NCI-H2171 (cell line): ENCODE measurements around the gene ANO5.
"Not testable (repeated sequence)": the region's sequence is repeated elsewhere in the genome, so short reads cannot be mapped to it uniquely, and the experiment has no call there.

ENCODE experiments used
- DNase-seq: peaks from one replicate; lab custom pipeline; 2025; lab: John Stamatoyannopoulos, UW

The ANO5 gene

DNA sequence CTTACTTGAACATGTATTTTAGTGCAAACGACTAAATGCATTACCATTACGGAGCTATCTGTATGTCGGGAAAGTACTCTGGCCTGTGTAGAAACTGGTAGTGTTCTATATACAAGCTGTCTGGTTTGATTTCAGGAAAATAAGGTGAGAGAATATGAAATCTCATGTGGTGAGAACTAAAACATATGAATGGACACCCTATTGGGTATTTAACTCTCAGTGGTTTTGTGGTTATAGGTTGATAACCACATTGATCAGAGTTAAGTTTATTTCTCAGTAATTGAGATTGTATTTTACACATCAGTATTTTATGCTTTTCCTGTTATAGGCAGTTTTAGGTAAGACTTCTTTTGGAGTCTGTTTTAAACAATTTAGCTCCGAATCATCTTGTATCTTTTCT, 10.4 kb downstream of the ANO5 start:
- DNase-seq, result no peak

DNA sequence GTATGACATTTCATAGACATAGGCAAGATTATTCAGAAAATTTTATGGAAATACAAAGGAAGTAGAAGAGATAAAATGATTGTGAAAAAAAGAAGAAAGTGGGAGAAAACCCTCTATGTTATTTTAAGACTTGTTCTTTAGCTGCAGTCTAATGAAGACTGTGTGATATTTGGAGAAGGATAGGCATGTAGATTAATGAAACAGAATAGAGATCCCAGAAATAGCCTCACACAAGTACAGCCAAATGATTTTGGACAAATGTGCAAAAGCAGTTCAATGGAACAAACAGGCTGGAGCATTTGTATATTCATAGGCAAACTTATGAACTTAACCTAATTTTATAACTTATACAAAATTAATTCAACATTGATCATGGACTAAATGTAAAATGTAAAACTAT, 14.3 kb downstream of the ANO5 start:
- DNase-seq, result no peak

DNA sequence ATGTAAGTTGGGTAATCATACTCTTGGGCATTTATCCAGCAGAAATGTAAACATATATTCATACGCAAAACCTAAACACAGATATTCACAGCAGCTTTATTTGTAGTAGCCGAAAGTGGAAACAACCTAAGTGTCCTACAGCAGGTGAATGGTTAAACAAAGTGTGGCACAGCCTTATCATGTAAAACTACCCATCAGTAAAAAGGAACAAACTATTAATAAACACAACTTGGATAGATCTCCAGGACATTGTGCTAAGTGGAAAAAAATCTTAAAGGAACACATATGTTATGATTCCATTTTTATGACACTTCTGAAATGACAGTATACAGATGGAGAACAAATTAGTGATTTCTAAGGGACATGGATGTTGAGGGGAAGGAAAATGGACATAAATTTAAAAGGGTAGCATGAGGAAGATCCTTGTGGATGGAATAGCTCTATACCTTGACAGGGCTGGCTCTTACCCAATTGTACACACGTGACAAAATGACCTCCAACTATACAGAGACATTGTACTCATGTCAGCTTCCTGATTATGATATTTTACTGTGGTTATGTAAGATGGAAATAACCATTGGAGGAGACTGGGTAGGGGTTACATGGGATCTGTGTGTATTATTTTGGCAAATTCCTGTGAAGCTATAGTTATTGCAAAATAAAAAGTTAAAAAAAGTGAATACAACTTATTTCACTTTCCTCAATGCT, 15.4 kb downstream of the ANO5 start:
- DNase-seq, result no peak

DNA sequence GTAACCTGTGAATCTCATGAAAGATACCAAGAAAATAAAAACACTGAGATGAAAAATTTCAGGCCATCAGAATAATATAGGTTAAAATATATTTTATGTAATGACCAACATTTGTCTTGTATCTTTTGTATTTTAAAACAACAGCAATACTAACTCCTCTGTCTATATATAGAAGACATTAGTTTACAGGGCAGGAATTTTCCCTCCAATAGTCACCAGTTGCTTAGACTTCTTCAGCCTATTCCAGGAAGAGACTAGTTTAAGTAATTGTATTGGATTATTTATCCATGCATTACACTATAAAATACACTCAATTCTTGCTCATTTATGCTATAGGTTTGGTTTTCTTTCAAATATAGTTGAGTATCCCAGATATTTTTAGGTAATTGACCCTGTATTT, 24.1 kb downstream of the ANO5 start:
- no peak for DNase-seq

DNA sequence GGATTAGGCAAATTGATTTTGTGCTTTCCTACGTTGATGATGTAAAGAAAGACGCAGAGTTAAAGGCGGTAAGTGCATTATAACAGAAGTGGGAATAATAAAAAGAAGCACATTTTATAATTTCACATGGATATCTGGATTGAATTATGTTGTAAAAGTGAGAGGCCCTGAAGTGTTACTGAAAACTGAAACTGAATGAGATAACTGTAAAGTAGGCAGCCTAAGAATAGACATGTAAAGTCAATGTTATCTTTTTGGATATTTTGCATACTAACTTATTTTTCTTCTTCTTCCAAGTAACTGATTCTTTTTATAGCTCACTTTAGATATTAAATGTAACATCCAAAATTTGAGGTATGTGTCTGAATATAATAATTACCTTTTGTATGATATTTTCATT, 28.3 kb downstream of the ANO5 start:
- no peak for DNase-seq

DNA sequence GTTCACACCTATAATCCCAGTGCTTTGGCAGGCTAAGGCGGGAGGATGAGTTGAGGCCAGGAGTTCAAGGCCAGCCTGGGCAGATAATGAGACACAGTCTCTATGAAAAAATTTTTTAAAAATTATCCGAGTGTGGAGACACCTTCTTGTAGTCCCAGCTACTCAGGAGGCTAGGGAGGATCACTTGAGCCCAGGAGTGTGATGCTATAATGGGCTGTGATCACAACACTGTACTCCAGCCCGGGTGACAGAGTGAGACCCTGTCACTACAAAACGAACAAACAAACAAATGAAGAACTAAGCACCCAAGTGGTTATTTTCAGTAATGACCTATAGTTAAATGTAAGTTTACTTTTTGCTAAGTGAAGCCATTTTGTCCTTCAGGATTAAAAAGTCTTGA, 32.3 kb downstream of the ANO5 start:
- DNase-seq, result no peak

DNA sequence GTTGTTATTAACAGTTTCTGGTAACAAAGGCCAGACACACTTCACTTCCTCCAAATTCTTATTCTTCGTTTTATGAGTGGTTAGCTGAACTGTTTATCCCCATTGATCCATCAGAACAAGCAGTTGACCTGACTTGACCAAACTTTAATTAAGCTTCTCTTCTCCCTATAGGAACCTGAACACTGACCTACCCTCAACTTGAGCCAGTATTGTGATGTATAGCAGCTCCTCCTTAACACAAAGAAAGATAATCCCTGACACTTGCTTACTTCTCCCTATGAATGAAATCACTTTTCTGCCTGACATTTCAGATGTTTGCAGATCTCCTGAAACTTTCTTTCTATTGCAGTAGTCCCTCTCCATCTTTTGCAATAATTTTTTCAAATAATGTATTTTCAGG, 41.9 kb downstream of the ANO5 start:
- no peak for DNase-seq

DNA sequence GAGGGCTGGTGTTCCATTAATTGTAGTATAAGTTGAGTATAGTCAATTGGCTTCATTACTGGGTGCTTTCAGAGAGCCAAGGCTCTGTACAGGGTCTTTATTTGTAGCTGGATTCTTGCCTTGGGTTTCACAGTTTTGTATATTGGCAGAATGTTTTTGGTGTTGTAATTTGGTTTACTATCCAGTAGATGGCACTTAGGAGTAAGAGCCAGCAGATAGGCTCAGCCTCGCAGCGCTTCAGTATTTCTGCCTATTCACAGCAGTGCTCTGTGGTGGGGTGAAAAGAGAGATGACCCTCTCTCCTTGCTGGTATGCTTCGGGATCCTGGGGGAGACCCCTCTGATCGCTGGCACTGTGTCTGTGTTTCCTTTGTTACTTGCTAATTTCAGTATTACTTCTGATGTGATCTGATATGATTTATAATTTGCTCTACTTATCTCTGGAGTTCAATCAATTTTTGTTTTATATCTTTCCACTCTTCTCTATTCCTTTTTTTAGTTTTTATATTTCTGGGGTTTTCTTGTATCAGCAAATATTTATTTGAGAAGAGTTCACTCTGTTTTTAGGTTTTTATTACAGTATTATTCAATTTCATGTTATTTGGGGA, 52.2 kb downstream of the ANO5 start:
- peak; percentile 52 for DNase-seq

DNA sequence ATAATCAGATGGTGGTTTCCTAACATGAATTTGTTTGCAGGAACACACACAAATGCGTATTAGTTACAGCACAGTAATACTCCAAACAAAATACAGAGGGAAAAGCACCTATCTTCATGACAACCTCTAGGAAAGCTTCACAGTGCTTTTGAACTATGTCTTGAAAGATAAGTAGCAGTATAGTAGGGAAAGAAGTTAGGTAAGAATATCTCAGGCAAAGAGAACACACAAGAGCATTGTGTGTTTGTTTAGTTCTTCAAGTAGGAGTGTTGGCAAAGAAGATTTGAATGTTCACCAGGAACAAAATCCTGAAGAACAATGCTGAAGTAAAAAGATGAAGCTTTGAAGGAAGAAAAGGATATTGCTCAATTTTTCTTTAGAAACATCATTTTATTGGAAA, 54.1 kb downstream of the ANO5 start:
- DNase-seq, result no peak

DNA sequence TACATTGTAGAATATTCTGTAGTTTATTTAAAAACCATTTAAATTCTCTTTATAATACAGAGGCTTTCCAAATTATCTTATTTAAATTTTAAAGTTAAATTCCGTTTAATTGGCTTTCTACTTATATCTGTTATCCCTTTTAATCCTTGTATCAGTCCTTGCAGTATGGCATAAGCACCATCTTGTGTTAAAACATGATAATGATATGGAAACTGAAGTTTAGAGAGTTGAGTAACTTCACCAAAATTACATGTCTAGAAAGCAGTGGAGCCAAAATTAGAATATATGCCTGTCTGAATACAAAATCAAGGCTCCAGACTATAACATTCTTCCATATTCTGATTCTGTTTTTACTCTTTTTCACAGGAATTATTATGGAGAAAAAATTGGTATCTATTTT, 57.0 kb downstream of the ANO5 start:
- no peak for DNase-seq

DNA sequence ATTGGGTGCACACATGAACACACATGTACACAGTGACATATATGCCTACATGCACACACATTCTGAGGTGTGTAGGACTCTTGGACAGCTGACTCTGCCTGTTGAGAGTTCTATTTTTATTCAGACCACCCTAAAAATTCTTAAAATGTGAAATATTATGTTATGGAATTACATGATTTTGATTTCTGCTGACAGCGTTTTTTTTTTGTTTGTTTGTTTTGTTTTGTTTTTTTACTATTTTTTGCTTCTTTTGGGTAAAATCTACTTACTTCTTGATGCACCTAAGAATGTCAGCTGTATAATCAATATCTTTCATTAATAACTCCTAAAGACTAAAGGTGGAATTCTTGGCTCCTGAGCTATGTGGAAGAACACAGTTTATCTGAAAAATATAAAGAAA, 64.0 kb downstream of the ANO5 start:
- DNase-seq, result no peak

DNA sequence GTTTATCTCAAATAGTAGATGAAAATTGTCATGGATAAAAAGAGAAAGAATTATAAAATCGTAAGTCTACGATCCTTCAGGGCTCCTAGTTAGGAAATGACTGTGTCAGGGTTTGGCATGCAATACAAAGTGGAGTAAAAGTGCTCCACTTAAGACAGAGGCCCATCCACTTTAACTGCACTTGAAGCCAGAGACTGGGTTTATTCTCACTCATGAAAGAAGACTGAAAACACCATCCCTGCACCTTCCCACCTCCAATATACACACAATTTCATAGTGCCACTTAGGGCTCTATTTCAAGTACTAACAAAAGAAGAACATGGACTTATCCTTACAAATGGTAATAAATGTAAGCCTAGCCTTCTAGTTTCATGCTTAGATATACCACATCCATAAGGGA, 70.7 kb downstream of the ANO5 start:
- no peak for DNase-seq

DNA sequence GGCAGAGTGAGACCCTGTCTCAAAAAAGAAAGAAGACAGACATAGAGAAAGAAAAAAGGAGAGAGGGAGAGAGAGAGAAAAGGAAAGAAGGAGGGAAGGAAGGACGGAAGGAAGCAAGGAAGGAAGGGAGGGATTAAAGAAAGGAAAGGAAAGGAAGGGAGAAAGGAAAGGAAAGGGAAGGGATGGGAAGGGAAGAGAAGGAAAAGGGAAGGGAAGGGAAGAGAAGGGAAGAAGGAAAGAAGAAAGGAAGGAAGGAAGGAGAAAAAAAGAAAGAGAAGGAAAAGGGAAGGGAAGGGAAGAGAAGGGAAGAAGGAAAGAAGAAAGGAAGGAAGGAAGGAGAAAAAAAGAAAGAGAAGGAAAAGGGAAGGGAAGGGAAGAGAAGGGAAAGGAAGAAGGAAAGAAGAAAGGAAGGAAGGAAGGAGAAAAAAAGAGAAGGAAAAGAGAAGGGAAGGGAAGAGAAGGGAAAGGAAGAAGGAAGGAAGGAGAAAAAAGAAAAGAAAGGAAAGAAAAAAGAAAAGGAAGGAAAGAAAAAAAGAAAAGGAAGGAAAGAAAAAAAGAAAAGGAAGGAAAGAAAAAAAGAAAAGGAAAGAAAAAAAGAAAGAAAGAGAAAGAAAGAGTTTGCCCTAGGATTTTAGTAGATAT, 76.2 kb downstream of the ANO5 start:
- DNase-seq, result not testable (repeated sequence)

DNA sequence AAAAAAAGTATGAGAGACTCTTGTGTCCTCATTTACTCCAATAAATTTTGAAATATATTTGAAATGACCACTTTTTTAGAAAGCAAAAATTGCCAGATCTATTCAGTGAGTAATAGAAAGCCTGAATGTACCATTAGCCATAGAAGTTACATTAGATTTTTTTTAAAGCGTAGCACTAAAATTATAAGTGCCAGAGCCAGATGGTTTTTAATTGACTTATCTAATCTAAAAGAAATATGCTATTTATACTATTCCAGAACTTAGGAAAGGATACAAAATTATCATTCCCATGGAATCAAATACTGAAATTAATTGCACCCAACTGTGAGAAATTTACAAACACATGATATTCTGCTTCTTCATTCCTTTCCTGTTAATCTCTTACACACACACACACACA, 80.9 kb downstream of the ANO5 start:
- DNase-seq, result no peak

DNA sequence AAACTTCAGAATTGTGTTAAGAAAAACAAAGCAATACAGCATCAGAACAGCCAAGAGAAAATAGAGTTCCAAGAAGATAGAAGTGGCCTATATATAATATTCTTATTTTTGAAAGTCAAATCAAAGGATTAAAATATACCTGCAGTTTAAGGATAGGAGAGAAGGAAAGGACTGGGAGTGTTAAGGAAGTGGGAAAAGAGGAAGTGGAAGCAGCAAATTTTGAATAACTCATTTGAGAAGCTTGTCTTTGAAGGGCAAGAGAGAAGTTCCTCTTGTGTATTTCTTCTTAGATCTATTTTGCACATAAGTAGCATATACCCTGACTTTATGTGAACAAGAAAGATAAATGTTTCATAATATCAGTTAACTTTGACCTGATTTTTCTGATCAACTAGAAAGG, 82.7 kb downstream of the ANO5 start:
- DNase-seq, result no peak

DNA sequence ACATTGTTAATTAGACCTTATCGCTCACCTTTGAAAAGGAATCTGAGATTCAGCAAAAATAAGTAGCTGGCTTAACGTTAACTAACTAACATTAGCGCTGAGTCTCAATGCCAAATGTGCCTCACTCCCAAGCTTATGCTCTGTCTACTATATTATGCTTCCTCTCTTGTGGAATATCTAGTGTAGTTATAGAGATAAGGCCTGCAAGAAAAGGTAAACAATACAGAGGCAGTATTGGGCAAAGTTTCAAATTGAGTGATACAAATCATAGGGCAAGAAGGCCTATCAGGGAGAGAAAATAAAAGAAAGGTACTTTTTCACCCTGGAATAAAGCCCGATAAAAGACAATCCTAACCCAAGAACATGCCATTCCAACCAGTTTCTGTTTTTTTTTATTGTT, 83.7 kb downstream of the ANO5 start:
- no peak for DNase-seq

DNA sequence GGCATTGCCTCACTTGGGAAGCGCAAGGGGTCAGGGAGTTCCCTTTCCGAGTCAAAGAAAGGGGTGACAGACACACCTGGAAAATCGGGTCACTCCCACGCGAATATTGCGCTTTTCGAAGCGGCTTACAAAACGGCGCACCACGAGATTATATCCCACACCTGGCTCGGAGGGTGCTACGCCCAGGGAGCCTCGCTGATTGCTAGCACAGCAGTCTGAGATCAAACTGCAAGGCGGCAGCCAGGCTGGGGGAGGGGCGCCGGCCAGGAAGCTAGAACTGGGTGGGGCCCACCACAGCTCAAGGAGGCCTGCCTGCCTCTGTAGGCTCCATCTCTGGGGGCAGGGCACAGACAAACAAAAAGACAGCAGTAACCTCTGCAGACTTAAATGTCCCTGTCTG, 92.1 kb downstream of the ANO5 start:
- not testable (repeated sequence) for DNase-seq

DNA sequence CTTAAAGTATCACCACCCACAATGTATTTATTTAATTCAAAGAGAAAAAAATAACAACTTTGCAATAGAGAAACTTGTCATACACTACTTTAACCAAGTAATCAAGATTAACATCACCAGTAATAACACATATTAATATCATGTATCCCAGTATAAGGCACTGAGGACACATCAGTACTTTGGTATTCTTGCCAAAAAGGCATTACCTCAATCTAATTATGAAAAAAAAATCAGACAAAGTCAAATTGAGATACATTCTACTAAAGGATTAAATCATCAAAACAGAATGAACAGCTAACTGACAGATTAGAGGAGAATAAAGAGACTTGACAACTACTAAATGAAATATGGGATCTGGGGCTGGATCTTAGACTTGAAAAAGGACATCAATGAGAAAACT, 109.5 kb downstream of the ANO5 start:
- DNase-seq, result no peak

DNA sequence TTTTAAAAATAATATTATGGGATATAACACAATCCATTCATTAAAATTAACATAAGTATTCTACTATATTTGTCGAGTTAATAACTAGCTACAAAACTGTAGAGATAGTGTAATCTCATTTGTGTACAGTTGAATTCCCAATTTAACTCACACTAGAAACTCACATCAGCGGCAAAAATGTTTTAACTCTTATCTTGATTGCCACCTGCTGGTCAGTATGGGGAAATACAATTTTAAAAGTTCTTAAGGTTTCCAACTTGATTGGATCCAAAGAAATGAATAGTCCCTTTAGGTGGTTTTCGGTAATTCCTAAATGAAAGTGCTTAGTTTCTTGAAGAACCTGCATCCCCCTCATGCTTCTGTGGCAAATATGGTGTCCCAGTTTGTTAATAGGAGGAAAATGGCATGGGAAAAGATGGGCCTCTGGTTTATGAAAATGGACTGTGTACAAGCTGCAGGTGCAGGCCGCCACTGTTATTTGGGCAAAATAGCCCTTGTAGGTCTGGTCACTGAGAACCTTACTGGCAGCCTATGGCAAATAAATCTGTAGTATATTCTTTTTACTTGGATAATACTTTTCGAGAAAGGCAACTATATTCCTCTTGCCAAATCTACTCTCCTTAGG, 111.6 kb downstream of the ANO5 start:
- peak; percentile 28 for DNase-seq

DNA sequence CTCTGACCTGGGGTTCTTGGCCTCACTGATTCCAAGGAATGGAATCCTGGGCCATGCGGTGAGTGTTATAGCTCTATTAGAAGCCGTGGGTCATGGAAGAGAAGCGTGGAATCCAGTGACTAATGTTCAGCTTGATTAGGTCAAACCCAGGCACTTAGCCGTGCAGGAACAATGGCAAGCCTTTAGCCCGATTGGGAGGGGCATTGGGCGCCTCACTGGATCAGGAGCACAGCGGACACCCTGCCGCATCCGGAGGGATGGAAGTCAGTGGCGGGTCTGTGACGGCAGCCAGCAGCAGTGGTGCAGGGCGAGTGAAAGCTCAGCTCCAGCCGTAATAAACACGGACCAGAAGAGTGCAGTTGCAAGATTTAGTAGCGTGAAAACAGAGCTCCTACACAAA, 124.8 kb downstream of the ANO5 start:
- no peak for DNase-seq

DNA sequence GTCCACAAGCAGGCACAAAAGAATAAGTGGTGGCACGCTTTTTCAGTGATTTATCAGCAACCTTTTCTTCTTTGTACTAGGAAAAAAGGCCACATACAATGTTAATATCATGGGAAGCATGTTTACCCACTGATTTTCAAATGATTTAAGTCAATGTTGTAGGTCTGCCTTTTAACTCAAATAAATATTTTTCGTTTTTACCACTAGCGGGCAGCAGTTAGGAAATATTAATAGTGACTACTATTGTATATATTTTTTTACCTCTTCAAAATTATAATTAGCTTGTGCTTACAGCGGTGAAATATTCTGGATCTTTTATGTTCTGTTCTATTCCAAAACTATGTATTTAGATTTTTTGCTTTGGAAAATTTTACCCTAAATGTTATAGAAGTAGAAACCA, 138.9 kb downstream of the ANO5 start:
- no peak for DNase-seq
